ENCODE data around the gene DSP.

The DSP gene

GRCh38 chr6:7594579-7595125 is 53.2 kb downstream of the DSP start:
- no peak for DNase-seq (ENCODE audit: low read depth, low spot score)

GRCh38 chr6:7604003-7604402 is 62.5 kb downstream of the DSP start:
- DNase-seq (ENCODE audit: low read depth, low spot score): no peak

- DNase-seq (ENCODE audit: low read depth, low spot score): no peak
These were observed 63.0 kb downstream of the DSP start for GRCh38 chr6:7604506-7604905.

GRCh38 chr6:7615611-7616383 is 74.3 kb downstream of the DSP start:
- no peak for DNase-seq (ENCODE audit: low read depth, low spot score)

GRCh38 chr6:7617801-7618764 is 76.6 kb downstream of the DSP start:
- no peak for DNase-seq (ENCODE audit: low read depth, low spot score)

GRCh38 chr6:7621761-7622160 is 80.3 kb downstream of the DSP start:
- DNase-seq (ENCODE audit: low read depth, low spot score): no peak

GRCh38 chr6:7624796-7625710 is 83.6 kb downstream of the DSP start:
- DNase-seq (ENCODE audit: low read depth, low spot score): no peak

GRCh38 chr6:7628479-7628878 is 87.0 kb downstream of the DSP start:
- no peak for DNase-seq (ENCODE audit: low read depth, low spot score)

- DNase-seq (ENCODE audit: low read depth, low spot score): no peak
These were observed 87.4 kb downstream of the DSP start for GRCh38 chr6:7628909-7629308.

- DNase-seq (ENCODE audit: low read depth, low spot score): no peak
These were observed 87.8 kb downstream of the DSP start for GRCh38 chr6:7629321-7629720.

GRCh38 chr6:7630792-7631191 is 89.3 kb downstream of the DSP start:
- DNase-seq (ENCODE audit: low read depth, low spot score): no peak

GRCh38 chr6:7631466-7631865 is 90.0 kb downstream of the DSP start:
- no peak for DNase-seq (ENCODE audit: low read depth, low spot score)

GRCh38 chr6:7632501-7633290 is 91.2 kb downstream of the DSP start:
- DNase-seq (ENCODE audit: low read depth, low spot score): no peak

- DNase-seq (ENCODE audit: low read depth, low spot score): no peak
These were observed 91.9 kb downstream of the DSP start for GRCh38 chr6:7633361-7633760.

- DNase-seq (ENCODE audit: low read depth, low spot score): no peak
These were observed 94.7 kb downstream of the DSP start for GRCh38 chr6:7636151-7636550.
